ENCODE data around the gene FAF1. TPM values are rescaled to one million over a fixed set of nuclear protein-coding genes. Genes with fewer than 3 reads are reported as not detected.

The FAF1 gene
- total RNA-seq (ENCODE audit: low replicate concordance), result 30.5 and 40.7 TPM in 2 replicates

DNA sequence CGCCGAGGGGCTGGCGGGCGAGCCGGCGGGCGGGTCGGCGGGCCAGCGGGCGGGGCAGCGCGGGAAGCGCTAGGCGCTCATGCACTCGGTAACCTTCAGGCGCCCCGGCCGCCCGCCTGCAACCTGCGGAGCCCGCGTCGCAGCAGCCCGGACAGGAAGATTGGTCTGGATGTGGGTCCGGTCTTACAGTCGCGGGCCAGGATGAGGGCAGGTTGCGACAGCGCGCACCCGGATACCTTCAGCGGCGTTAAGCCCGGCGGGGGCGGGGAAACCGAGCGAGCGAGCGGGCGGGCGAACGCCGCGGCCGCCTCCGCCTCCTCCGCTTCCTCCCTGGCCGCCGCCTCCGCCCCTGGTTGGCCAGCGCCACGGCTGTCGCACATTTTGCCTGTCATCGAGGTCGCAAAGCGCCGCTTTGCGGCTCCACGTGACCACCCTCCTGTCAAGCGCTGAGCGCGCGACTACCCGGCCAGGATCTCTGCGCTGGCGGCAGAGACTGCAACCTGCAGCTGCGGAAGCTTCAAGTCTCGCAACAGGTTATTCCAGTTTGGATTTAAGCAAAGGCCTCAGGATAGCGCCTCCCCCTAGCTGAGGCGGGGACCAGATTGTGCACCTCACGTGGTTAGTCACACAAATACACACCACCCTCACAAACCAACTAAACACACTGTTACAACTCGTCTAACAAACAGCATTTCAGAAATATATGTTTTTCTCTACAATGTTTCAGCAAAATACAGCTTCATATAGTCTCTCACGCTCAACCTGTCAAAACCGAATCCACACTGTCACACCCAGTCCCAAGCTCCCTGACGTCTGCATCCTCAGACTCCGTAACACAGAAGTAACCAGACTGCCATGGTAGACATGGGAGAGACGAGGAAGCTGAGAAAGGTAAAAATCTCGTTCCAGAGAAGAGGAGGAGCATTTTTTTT lies at the start of gene FAF1:
FAF1 (minus strand) TSS at position 355 of the 932 bp plus-strand sequence. CDS start 456 bp downstream, outside the sequence.

DNA sequence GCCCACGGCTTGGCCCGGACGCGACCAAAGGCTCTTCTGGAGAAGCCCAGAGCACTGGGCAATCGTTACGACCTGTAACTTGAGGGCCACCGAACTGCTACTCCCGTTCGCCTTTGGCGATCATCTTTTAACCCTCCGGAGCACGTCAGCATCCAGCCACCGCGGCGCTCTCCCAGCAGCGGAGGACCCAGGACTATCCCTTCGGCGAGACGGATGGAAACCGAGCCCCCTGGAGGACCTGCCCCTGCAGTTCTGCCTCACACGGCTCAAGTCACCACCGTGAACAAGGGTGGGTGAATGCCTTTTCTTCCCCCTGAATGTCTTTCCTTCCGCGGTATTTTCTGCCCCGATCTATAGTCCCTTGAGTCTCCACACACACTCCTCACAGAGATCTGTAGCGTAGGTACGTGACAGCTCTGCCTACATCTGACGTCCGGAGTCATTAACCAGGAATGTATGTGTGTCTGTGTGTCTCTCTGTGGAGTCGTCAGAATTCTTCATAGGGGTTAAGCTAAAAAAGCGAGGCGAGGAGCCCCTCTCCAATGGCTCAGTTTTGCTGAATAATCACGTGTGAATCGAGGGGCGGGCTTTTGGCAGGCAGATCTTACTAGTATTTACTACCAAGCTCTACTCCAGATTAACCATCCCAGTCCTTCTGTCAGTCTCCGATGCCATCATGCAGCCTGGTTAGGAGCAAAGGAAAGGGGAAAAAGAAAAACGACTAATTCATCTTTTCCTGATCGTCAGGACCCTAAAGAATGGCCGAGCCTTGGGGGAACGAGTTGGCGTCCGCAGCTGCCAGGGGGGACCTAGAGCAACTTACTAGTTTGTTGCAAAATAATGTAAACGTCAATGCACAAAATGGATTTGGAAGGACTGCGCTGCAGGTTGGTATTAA lies 9.8 kb upstream of the FAF1 start, which contains the start of gene CDKN2C:
CDKN2C (plus strand) TSS at position 635 of the 898 bp plus-strand sequence; CDS start at position 759, 124 bp downstream.

DNA sequence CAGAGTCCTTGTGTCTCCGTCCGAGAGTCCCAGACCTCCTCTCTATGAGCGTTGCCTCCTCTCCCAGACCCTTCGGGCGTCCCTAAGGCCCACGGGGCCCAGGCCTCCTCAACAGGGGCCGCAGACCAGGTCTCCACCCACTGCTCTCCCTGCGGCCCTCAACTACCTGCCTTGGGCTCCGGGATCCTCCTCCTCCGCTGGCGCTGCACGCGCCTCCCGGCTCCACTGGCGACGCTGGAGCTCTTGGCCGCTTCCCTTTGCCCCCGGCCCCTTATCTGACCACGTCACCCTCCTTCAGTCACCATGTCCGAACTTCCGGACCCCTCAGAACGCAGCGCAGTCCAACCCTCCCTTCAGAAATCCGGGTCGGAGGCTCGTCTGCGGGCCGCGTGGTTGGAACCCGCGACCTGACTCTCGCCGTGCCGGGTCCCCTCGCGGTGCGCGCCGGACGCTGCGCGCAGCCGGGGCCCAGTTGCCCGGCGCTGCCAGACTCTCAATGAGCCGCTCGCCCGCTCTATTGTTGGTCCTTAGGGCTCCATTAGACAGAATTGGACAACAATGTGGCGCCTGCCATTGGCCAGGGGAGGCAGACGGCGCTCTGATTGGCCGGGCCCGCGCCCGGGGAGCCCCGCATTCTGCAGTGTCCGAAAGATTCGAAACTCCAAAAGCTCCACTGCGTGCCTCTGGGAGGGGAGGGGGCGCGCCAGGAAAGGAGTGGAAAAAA lies 537.0 kb downstream of the FAF1 start, which contains the start of gene DMRTA2:
DMRTA2 (minus strand) TSS at position 498 of the 724 bp plus-strand sequence. CDS start 1,907 bp downstream, outside the sequence.

Other genes starting within 250 kb of the FAF1 start
- gene CDKN2C, start 10.0 kb upstream of the FAF1 start, total RNA-seq (ENCODE audit: low replicate concordance), result 14.7 and 16.8 TPM in 2 replicates
- not detected in 2 replicates for gene C1orf185, start 142.0 kb upstream of the FAF1 start, total RNA-seq (ENCODE audit: low replicate concordance)